ENCODE results near the gene LITAFD. TPM values are rescaled to one million over a fixed set of nuclear protein-coding genes. Genes with fewer than 3 reads are reported as not detected.

LITAFD gene
- total and polyA plus RNA-seq, 9 donors: not detected

- H3K27ac ChIP-seq: peak overlapping the region; percentile 46 to 49
- intact Hi-C loops (cut with DNase I): no loop called here
- H3K27me3 ChIP-seq: no peaks in the 10 kb centered on the region
- peak; percentile 46 to 84 (median 71) for DNase-seq
- WGBS, 3 donors: 35 to 47% (median 37%) methylated on average over 25 of the region's 25 CpGs
- no peak for TF ChIP-seq CTCF (IDR thresholded peaks at IDR 0.05)
- no peak for TF ChIP-seq POLR2A (IDR thresholded peaks at IDR 0.05)
- TF ChIP-seq EP300 (IDR thresholded peaks at IDR 0.05): no peak
- H3K9me3 ChIP-seq: no peaks in the 10 kb centered on the region
- no peaks in the 10 kb centered on the region for H3K36me3 ChIP-seq
- no peak overlapping the region for H3K4me3 ChIP-seq
- peaks cover 26% of the 10 kb centered on the region for H3K4me1 ChIP-seq (ENCODE audit: insufficient read depth)
Observed at GRCh38 chr16:8859913-8860881, 22.0 kb upstream of the LITAFD start.

GRCh38 chr16:8861563-8862308 lies 20.4 kb upstream of the LITAFD start:
- 49 to 66% (median 57%) methylated on average over 14 of the region's 14 CpGs for WGBS, 3 donors
- Histone ChIP-seq H3K4me1 (ENCODE audit: insufficient read depth) (peaks cover 29% of the 10 kb centered on the region), H3K9me3 (no peaks in the 10 kb centered on the region), H3K4me3 (no peak overlapping the region), H3K27me3 (no peaks in the 10 kb centered on the region), H3K36me3 (no peaks in the 10 kb centered on the region), H3K27ac (peak overlapping the region in 1 of 2 donors; percentile 58)
- peak in 3 of 5 donors; percentile 28 to 54 (median 54) for DNase-seq
- intact Hi-C loops (cut with DNase I): no loop called here
- TF ChIP-seq EP300 (IDR thresholded peaks at IDR 0.05): no peak

- TF ChIP-seq EP300 (IDR thresholded peaks at IDR 0.05) (no peak), POLR2A (IDR thresholded peaks at IDR 0.05) (no peak), CTCF (IDR thresholded peaks at IDR 0.05) (no peak)
- intact Hi-C loops (cut with DNase I): no loop called here
- Histone ChIP-seq H3K27ac (no peak overlapping the region), H3K4me1 (ENCODE audit: insufficient read depth) (peaks cover 29% of the 10 kb centered on the region), H3K27me3 (no peaks in the 10 kb centered on the region), H3K9me3 (no peaks in the 10 kb centered on the region), H3K4me3 (no peak overlapping the region), H3K36me3 (no peaks in the 10 kb centered on the region)
- WGBS, 3 donors: 79 to 84% (median 81%) methylated on average over 14 of the region's 14 CpGs
- DNase-seq: peak in 1 of 5 donors; percentile 30
Observed at GRCh38 chr16:8862309-8863130, 19.6 kb upstream of the LITAFD start.

- Histone ChIP-seq H3K4me1 (ENCODE audit: insufficient read depth) (peaks cover 29% of the 10 kb centered on the region), H3K9me3 (no peaks in the 10 kb centered on the region), H3K27ac (peak overlapping the region in 1 of 2 donors; percentile 19), H3K36me3 (no peaks in the 10 kb centered on the region), H3K4me3 (no peak overlapping the region), H3K27me3 (no peaks in the 10 kb centered on the region)
- intact Hi-C loops (cut with DNase I): no loop called here
- peak in 1 of 5 donors; percentile 60 for DNase-seq
- no peak for TF ChIP-seq CTCF (IDR thresholded peaks at IDR 0.05)
- TF ChIP-seq POLR2A (IDR thresholded peaks at IDR 0.05): no peak
- TF ChIP-seq EP300 (IDR thresholded peaks at IDR 0.05): no peak
- WGBS, 3 donors: 56 to 70% (median 67%) methylated on average over 17 of the region's 17 CpGs
Observed at GRCh38 chr16:8863594-8864424, 18.3 kb upstream of the LITAFD start.
